Gastrocnemius medialis (tissue), 4 donors: ENCODE measurements around the gene UCKL1. TPM values are rescaled to one million over a fixed set of nuclear protein-coding genes. Genes with fewer than 3 reads are reported as not detected.
A peak's percentile ranks its signal among the peaks of the same experiment; 100 is the strongest.

Experiments used
- ATAC-seq, 2 donors: fragments of 150-250 bp; one replicate each; pipeline ENCODE4 v1.9.1; 2016
- DNase-seq, 2 donors: peaks; one replicate each; pipeline ENCODE4 v3.0.0-alpha.2; 2019
- H3K27ac ChIP-seq, 4 donors: fragments of 200-600 bp; sonication (generic); 1 replicate in 1 of 4; 2 replicates in 3 of 4; pipeline ENCODE4 v1.5.1; 2016 to 2018; ENCODE audit warnings: mild to moderate bottlenecking in 2 of 4, moderate library complexity in 1 of 4
- H3K27me3 ChIP-seq, 3 donors: fragments of 200-600 bp; sonication (generic) in 2 of 3; 1 replicate in 1 of 3; 2 replicates in 2 of 3; pipeline versions ENCODE4 v1.5.1 to v1.6.0; 2016 to 2019; ENCODE audit warnings: mild to moderate bottlenecking in 1 of 3, moderate library complexity in 1 of 3
- H3K36me3 ChIP-seq, 2 donors: fragments of 200-600 bp; sonication (generic) in 1 of 2; one replicate each; pipeline ENCODE4 v1.5.1; 2017 to 2018
- H3K4me1 ChIP-seq, 2 donors: fragments of 200-600 bp; sonication (generic) in 1 of 2; one replicate each; pipeline ENCODE4 v1.5.1; 2016 to 2017; ENCODE audit warnings: mild to moderate bottlenecking in 2 of 2
- H3K4me3 ChIP-seq, 4 donors: fragments of 200-600 bp; sonication (generic) in 3 of 4; 1 replicate in 1 of 4; 2 replicates in 3 of 4; pipeline ENCODE4 v1.5.1; 2016 to 2019; ENCODE audit warnings: mild to moderate bottlenecking in 2 of 4
- H3K9me3 ChIP-seq, 3 donors: fragments of 200-600 bp; sonication (generic) in 2 of 3; 1 replicate in 1 of 3; 2 replicates in 2 of 3; pipeline ENCODE4 v1.5.1; 2016 to 2019
- CTCF ChIP-seq, 5 experiments: fragments of 450-650 bp in 3 of 5; fragments of 200-600 bp in 2 of 5; sonication (generic) in 2 of 5; IDR thresholded peaks in 4 of 5; conservative IDR thresholded peaks in 1 of 5; 1 replicate in 4 of 5; 2 replicates in 1 of 5; pipeline ENCODE4 v1.5.1; 2016 to 2019; ENCODE audit warnings: antibody characterized with exemption in 5 of 5, mild to moderate bottlenecking in 3 of 5, moderate library complexity in 3 of 5
- POLR2A ChIP-seq, 2 donors: fragments of 450-650 bp; IDR thresholded peaks; one replicate each; pipeline ENCODE4 v1.6.1; 2017; ENCODE audit warnings: antibody characterized with exemption in 2 of 2, mild to moderate bottlenecking in 2 of 2, moderate library complexity in 2 of 2
- in situ Hi-C, 4 donors: fragments of 200-750 bp; cut with MboI; loops; one replicate each; pipeline versions ENCODE4 v1.15.0 to v1.8.0; 2017; ENCODE audit warnings: low sequenced_read_pairs in 4 of 4
- intact Hi-C: fragments of 100-400 bp; cut with DNase I; formaldehyde crosslinking; loops from one replicate; pipeline ENCODE4 v1.15.1; 2023; ENCODE audit warnings: low total_unique reads
- total RNA-seq, 4 donors: library from RNA; depleted of rRNA; stranded (reverse); fragments of >200 nt; gene quantifications; one replicate each; pipeline versions ENCODE4 v1.1.0 to v1.2.3, GENCODE V29; 2016

The UCKL1 gene
- total RNA-seq, 4 donors from 2014 or later = 22.0 to 46.4 (median 27.1) TPM

- ATAC-seq = no peak
- Histone ChIP-seq H3K36me3 (peaks cover 0 to 32% of the 10 kb centered on the region in 2 donors), H3K4me3 (no peak overlapping the region), H3K4me1 (peaks cover 9 to 11% of the 10 kb centered on the region in 2 donors), H3K9me3 (no peaks in the 10 kb centered on the region), H3K27me3 (no peaks in the 10 kb centered on the region), H3K27ac (no peak overlapping the region)
- TF ChIP-seq POLR2A (IDR thresholded peaks at IDR 0.05) = no peak
- no peak for TF ChIP-seq CTCF (IDR thresholded peaks at IDR 0.05 in 4 of 5, conservative IDR thresholded peaks at IDR 0.05 in 1 of 5)
- DNase-seq = peak in 1 of 2 donors; percentile 10
- in situ Hi-C loops = no loop called here
- intact Hi-C loops = no loop called here
Observed at GRCh38 chr20:63967330-63968135, 11.3 kb upstream of the UCKL1 start.

GRCh38 chr20:63966944-63967322 lies 10.7 kb upstream of the UCKL1 start:
- ATAC-seq (no peak), DNase-seq (no peak)
- Histone ChIP-seq H3K4me1 (peaks cover 9 to 10% of the 10 kb centered on the region in 2 donors), H3K27ac (no peak overlapping the region), H3K36me3 (peaks cover 0 to 37% of the 10 kb centered on the region in 2 donors), H3K4me3 (no peak overlapping the region), H3K9me3 (no peaks in the 10 kb centered on the region), H3K27me3 (no peaks in the 10 kb centered on the region)
- intact Hi-C loops = no loop called here
- no peak for TF ChIP-seq POLR2A (IDR thresholded peaks at IDR 0.05)
- TF ChIP-seq CTCF (IDR thresholded peaks at IDR 0.05 in 4 of 5, conservative IDR thresholded peaks at IDR 0.05 in 1 of 5) = no peak
- in situ Hi-C loops = no loop called here

- no peak for DNase-seq
- peaks cover 0 to 42% of the 10 kb centered on the region in 2 donors for H3K36me3 ChIP-seq
- intact Hi-C loops = no loop called here
Observed at GRCh38 chr20:63966172-63966943, 10.1 kb upstream of the UCKL1 start.

GRCh38 chr20:63964412-63964811 lies 8.2 kb upstream of the UCKL1 start:
- TF ChIP-seq POLR2A (IDR thresholded peaks at IDR 0.05) (no peak), CTCF (IDR thresholded peaks at IDR 0.05 in 4 of 5, conservative IDR thresholded peaks at IDR 0.05 in 1 of 5) (no peak)
- H3K36me3 ChIP-seq = peaks cover 0 to 51% of the 10 kb centered on the region in 2 donors

More at GRCh38 chr20:63966172-63966943, 10.1 kb upstream of the UCKL1 start:
- TF ChIP-seq POLR2A (IDR thresholded peaks at IDR 0.05) = no peak
- no peak for TF ChIP-seq CTCF (IDR thresholded peaks at IDR 0.05 in 4 of 5, conservative IDR thresholded peaks at IDR 0.05 in 1 of 5)
- H3K4me3 ChIP-seq = no peak overlapping the region
- in situ Hi-C loops = no loop called here
- no peaks in the 10 kb centered on the region for H3K9me3 ChIP-seq
- H3K4me1 ChIP-seq = peaks cover 8 to 9% of the 10 kb centered on the region in 2 donors
- H3K27me3 ChIP-seq = no peaks in the 10 kb centered on the region
- H3K27ac ChIP-seq = no peak overlapping the region
- no peak for ATAC-seq

More at GRCh38 chr20:63964412-63964811, 8.2 kb upstream of the UCKL1 start:
- Histone ChIP-seq H3K9me3 (no peaks in the 10 kb centered on the region), H3K27me3 (no peaks in the 10 kb centered on the region), H3K27ac (no peak overlapping the region), H3K4me3 (no peak overlapping the region), H3K4me1 (peaks cover 8 to 9% of the 10 kb centered on the region in 2 donors)
- DNase-seq (no peak), ATAC-seq (no peak)
- intact Hi-C loops (no loop called here), in situ Hi-C loops (no loop called here)
